HG03571 (cell line): ENCODE results near the gene LRRFIP2.

Source experiments
- ATAC-seq: cut with Tn5 transposase; IDR thresholded peaks from one replicate; pipeline ENCODE4 v1.9.1; 2021; ENCODE audit not compliant: unreplicated experiment

Gene LRRFIP2

DNA sequence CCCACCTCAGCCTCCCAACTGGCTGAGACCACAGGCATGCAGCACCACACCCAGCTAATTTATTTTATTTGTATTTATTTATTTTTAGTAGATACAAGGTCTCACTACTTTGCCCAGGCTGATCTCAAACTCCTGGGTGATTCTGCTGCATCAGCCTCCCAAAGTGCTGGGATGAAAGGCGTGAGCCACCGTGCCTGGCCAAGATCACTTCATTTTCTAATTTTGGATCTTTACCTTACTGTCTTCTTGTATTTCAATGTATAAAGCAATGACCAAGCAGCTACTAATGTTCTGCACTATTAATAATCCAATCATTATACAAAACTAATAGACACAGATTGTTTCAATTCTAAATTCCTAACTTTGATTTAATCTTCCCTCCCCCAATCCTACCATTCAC is 56.2 kb downstream of the LRRFIP2 start:
- no peak for ATAC-seq

GRCh38 chr3:37117548-37117947 is 56.8 kb downstream of the LRRFIP2 start:
- ATAC-seq: no peak

- ATAC-seq: no peak
These were observed 57.4 kb downstream of the LRRFIP2 start for GRCh38 chr3:37116998-37117397.

DNA sequence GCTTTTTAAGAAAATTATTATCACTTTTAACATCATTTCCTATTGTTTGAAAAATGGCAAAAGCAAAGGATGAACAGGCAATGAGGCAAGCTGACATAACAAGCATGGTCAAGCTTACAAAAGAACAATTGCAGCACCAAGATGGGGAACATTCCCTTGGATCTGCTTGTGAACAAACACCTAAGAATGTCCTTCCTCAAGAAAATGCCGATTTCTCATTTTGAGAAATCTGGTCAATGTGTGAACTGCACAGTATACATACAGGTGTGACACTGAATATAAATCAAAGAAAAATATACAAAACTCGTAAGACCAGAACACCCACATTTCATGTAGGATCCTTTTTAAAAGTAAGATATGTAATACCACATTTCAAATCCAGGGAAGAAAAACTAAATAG is 58.9 kb downstream of the LRRFIP2 start:
- no peak for ATAC-seq

- no peak for ATAC-seq
These were observed 59.9 kb downstream of the LRRFIP2 start for GRCh38 chr3:37114251-37115145.

DNA sequence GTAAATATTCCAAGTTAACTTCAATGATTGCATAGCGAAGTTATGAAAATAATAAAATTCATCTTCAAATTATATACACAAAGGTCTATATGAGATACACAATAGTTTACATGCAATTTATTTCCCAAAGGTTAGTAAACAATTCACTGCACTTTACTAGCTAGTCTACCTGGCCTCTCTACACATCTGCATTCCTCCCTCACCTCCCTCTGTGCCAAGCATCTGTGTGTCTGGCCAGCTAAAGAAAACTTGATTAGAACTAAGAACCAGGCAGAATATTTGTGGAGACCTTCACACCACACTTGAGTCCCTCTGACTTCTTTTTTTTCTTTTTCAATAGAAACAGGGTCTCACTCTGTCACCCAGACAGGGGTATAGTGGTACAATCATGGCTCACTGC is 61.4 kb downstream of the LRRFIP2 start:
- ATAC-seq: no peak

GRCh38 chr3:37111199-37111598 is 63.2 kb downstream of the LRRFIP2 start:
- no peak for ATAC-seq

DNA sequence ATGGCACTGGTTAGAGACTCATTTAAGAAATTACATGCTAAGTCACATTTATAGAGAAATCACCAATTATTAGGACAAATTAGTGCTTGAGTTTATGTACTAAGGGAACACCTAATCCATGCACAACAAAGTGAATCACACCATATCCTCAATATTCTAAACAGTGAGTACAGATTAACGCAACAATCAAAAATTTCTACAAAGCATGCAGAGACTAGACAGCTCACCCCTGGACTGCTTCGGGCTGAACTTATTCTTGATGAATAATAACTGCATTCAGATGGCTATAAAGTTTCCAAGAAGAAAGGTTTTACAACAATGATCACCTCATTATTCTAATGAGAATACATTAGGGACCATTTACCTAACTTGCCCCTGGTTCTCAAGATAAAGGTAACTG is 66.5 kb downstream of the LRRFIP2 start:
- no peak for ATAC-seq

DNA sequence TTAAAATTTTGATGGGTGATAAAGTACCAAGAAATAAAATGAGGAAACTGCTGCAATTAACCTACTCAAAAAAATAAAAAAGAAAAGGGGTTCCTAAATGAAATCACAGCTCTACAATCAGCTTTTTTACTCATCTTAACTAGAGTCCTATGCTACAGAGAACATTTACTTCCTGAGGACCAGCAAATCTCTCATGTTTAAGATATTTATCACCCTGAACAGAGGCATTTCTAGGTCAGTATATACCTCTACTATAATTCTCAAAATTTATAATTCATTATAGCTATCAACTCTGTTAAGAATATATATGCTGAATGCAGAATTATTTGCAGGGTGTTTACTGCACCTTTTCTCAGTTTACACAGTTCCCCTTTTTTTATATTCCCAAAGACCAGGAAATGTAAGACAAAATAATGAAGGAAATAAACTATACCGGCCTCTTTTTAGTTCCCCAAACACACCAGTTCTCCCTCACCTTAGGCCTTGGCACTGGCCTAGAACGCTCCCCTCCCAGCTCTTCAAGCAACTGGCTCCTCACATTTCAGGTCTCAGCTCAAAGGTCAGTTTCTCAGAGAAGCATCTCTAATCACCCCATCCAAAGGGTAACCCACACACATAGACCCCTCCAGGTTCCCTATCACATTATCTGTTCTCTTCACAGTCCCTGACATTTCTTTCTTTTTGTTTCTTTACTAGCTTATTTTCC is 71.1 kb downstream of the LRRFIP2 start:
- no peak for ATAC-seq

DNA sequence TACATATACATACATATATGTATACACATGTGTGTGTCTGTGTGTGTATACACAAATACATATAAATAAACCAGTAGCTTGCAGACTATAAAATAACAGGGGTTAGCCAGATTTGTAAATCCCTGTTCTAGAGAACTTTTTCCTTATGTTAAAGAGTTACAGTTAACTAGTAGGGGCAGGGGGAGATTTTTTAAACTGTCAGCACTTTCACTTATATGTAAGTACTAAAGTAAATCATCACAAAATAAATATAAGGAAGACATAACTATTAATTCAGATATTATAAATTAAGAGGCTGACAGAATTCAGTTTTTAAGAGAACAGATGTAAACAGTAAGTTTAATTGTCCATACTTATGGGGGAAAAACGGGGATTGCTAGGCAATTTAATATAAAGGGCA is 74.0 kb downstream of the LRRFIP2 start:
- ATAC-seq: no peak

- ATAC-seq: no peak
These were observed 74.9 kb downstream of the LRRFIP2 start for GRCh38 chr3:37099469-37099868.

GRCh38 chr3:37098884-37099283 is 75.5 kb downstream of the LRRFIP2 start:
- ATAC-seq: no peak

GRCh38 chr3:37097776-37098175 is 76.6 kb downstream of the LRRFIP2 start:
- no peak for ATAC-seq

- no peak for ATAC-seq
These were observed 77.4 kb downstream of the LRRFIP2 start for GRCh38 chr3:37096975-37097374.

DNA sequence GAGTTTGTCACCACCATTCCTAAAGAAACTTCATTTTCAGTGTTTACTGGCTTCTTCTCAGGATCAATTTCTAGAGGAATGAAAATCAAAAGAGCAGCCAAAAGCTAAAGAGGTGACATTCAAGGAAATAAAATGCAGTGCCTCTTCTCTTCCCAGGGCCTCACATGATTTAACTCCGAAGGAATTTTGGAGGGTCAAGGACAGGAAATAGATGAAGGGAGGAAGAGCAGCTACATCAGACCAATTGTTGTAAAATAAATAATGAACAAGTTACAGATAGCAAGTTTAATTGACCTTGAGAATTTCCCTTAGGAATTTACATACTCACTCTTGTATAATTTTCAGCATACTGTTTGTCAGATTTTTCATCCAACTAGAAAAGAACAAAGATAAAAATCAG is 78.1 kb downstream of the LRRFIP2 start:
- ATAC-seq: no peak

DNA sequence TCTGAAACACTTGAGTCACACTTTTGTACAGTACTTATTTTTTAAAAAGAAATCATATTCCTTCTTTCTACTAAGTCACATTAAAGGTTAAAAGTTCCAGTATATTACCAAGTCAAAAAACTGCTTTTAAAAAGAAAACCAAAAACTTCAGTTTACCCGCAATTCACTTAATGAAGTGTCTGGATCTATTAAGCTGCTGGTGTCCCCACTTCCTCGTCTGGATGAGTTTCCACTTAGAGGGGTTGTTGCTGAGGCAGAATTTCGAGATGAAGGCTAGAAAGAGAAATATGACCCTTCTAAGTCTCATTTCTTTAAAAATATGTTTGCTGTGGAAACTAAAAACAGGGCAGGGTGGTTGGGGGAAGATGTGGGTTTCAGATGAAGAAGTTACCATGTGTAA is 79.7 kb downstream of the LRRFIP2 start:
- ATAC-seq: no peak

DNA sequence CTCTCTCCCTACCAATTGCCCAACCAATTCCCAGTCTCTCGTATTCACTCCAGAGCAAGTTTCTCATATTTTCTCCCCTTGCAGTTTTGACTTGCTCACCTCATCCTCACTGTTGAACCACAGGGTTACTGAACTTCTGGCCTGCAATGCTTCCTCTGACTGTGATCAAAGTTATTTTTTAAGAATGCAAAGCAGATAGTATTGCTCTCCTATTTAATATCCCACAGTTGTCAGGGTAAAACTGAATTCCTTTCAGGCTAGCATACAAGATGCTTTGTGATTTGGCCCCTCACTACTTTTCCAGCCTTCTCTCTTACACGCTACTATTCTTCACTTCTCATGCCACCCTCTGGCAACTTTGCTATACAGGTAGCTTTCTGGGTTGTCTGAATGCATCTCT is 80.9 kb downstream of the LRRFIP2 start:
- no peak for ATAC-seq

DNA sequence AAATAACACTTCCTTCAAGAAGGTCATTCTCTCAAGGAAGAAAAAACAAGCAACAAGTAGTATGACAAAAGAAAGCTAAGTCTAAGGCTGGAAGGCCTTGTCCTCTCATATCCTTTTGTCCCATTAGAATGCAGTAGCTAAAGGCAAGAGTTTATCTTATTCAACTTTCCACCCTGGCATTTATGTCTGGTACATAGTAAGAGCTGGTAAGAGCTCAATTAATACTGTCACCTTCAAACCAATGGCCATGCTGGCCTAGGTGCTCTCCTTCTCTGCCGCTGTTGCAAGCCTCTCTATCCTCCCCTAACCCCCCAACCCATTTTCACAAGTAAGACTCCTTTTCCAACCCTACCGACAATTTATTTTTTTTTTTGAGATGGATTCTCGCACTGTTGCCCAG is 81.9 kb downstream of the LRRFIP2 start:
- ATAC-seq: no peak

DNA sequence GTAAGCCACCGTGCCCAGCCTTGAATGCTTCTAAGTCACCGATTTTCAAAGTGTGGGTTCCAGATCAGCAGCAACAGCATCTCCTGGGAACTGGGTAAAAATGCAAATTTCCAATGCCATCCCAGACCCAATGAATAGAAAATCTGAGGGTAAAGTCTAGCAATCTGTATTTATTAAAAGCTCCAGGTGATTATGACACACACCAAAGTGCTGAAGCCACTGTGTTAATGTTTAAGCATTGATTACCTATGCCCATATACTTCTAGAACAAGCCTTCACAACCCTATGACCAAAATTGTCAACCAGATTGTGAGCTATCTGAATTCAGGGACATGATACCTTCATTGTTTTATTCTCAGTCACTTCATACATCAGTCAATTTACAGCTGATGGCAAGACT is 86.5 kb downstream of the LRRFIP2 start:
- no peak for ATAC-seq

- no peak for ATAC-seq
These were observed 87.5 kb downstream of the LRRFIP2 start for GRCh38 chr3:37086918-37087317.

DNA sequence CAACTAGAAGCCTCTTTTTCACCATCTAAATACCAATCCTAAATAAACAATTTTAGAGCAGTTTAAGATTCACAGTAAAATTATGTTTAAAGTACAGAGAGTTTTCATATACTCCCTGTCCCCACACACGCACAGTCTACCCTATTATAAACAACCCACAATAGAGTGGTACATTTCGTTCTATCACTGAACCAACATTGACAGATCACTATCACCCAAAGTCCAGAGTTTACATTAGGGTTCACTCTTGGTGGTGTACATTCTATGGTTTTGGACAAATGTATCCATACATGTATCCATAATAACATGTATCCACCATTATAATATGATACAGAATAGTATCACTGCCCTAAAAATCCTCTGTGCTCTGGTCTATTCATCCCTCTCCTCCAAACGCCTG is 92.1 kb downstream of the LRRFIP2 start:
- no peak for ATAC-seq

GRCh38 chr3:37075955-37076354 is 98.4 kb downstream of the LRRFIP2 start:
- no peak for ATAC-seq
